Nephron (organoid): ENCODE measurements around the gene CDH13.

Source experiments
- H3K27ac Mint-ChIP-seq, 3 experiments: 2 replicates each; pipeline ENCODE4 v1.8.0; 2020; ENCODE audit warnings: mixed read lengths in 3 of 3, mild to moderate bottlenecking in 2 of 3, moderate library complexity in 1 of 3
- H3K27me3 Mint-ChIP-seq: 2 replicates; pipeline ENCODE4 v1.8.0; 2021; ENCODE audit warnings: low read depth, mild to moderate bottlenecking, moderate library complexity, mixed read lengths
- H3K36me3 Mint-ChIP-seq: 2 replicates; pipeline ENCODE4 v1.8.0; 2020; ENCODE audit warnings: low read depth, mixed read lengths
- H3K4me1 Mint-ChIP-seq: 2 replicates; pipeline ENCODE4 v1.8.0; 2020; ENCODE audit warnings: mixed read lengths
- H3K4me3 Mint-ChIP-seq, 3 experiments: 2 replicates each; pipeline ENCODE4 v1.8.0; 2020; ENCODE audit warnings: mild to moderate bottlenecking in 3 of 3, mixed read lengths in 3 of 3, moderate library complexity in 2 of 3
- H3K9me3 Mint-ChIP-seq: 2 replicates; pipeline ENCODE4 v1.8.0; 2020; ENCODE audit warnings: mixed read lengths
- CTCF ChIP-seq, 3 experiments: fragments of 200-600 bp; sonication (generic); IDR thresholded peaks; one replicate each; pipeline ENCODE4 v1.5.0; 2021; ENCODE audit warnings: antibody characterized with exemption in 3 of 3; ENCODE audit not compliant: unreplicated experiment in 3 of 3

Gene CDH13

GRCh38 chr16:83158320-83158957, 531.7 kb downstream of the CDH13 start:
- Mint-ChIP-seq H3K27ac (no peak overlapping the region), H3K4me3 (no peak overlapping the region), H3K4me1 (peaks cover 4% of the 10 kb centered on the region), H3K27me3 (peaks cover 5% of the 10 kb centered on the region), H3K36me3 (no peaks in the 10 kb centered on the region), H3K9me3 (no peaks in the 10 kb centered on the region)
- no peak for TF ChIP-seq CTCF (IDR thresholded peaks at IDR 0.05; ENCODE audit: unreplicated experiment in 3 of 3)

GRCh38 chr16:83159049-83159448, 532.3 kb downstream of the CDH13 start:
- Mint-ChIP-seq H3K4me1 (peaks cover 4% of the 10 kb centered on the region), H3K27me3 (peaks cover 5% of the 10 kb centered on the region), H3K36me3 (no peaks in the 10 kb centered on the region), H3K9me3 (no peaks in the 10 kb centered on the region), H3K27ac (no peak overlapping the region), H3K4me3 (no peak overlapping the region)
- no peak for TF ChIP-seq CTCF (IDR thresholded peaks at IDR 0.05; ENCODE audit: unreplicated experiment in 3 of 3)

- H3K36me3 Mint-ChIP-seq = no peaks in the 10 kb centered on the region
- peaks cover 4% of the 10 kb centered on the region for H3K4me1 Mint-ChIP-seq
- H3K4me3 Mint-ChIP-seq = no peak overlapping the region
- no peak overlapping the region for H3K27ac Mint-ChIP-seq
- peaks cover 5% of the 10 kb centered on the region for H3K27me3 Mint-ChIP-seq
- no peaks in the 10 kb centered on the region for H3K9me3 Mint-ChIP-seq
- no peak for TF ChIP-seq CTCF (IDR thresholded peaks at IDR 0.05; ENCODE audit: unreplicated experiment in 3 of 3)
Observed at GRCh38 chr16:83160287-83161020, 533.7 kb downstream of the CDH13 start.

- Mint-ChIP-seq H3K27ac (no peak overlapping the region), H3K36me3 (no peaks in the 10 kb centered on the region), H3K9me3 (no peaks in the 10 kb centered on the region), H3K4me3 (no peak overlapping the region), H3K4me1 (peaks cover 4% of the 10 kb centered on the region), H3K27me3 (peaks cover 9% of the 10 kb centered on the region)
- TF ChIP-seq CTCF (IDR thresholded peaks at IDR 0.05; ENCODE audit: unreplicated experiment in 3 of 3) = no peak
Observed at GRCh38 chr16:83162791-83163190, 536.0 kb downstream of the CDH13 start.

GRCh38 chr16:83164816-83165215, 538.0 kb downstream of the CDH13 start:
- Mint-ChIP-seq H3K4me1 (no peaks in the 10 kb centered on the region), H3K4me3 (no peak overlapping the region), H3K27me3 (peaks cover 4% of the 10 kb centered on the region), H3K27ac (no peak overlapping the region), H3K9me3 (no peaks in the 10 kb centered on the region), H3K36me3 (no peaks in the 10 kb centered on the region)
- no peak for TF ChIP-seq CTCF (IDR thresholded peaks at IDR 0.05; ENCODE audit: unreplicated experiment in 3 of 3)

- no peak overlapping the region for H3K27ac Mint-ChIP-seq
- H3K4me1 Mint-ChIP-seq = no peaks in the 10 kb centered on the region
Observed at GRCh38 chr16:83171396-83171795, 544.6 kb downstream of the CDH13 start.

More at GRCh38 chr16:83171396-83171795, 544.6 kb downstream of the CDH13 start:
- no peak for TF ChIP-seq CTCF (IDR thresholded peaks at IDR 0.05; ENCODE audit: unreplicated experiment in 3 of 3)
- Mint-ChIP-seq H3K9me3 (no peaks in the 10 kb centered on the region), H3K36me3 (no peaks in the 10 kb centered on the region), H3K4me3 (no peak overlapping the region), H3K27me3 (no peaks in the 10 kb centered on the region)
